ENCODE data around the gene ATP6V1C2.

DNA sequence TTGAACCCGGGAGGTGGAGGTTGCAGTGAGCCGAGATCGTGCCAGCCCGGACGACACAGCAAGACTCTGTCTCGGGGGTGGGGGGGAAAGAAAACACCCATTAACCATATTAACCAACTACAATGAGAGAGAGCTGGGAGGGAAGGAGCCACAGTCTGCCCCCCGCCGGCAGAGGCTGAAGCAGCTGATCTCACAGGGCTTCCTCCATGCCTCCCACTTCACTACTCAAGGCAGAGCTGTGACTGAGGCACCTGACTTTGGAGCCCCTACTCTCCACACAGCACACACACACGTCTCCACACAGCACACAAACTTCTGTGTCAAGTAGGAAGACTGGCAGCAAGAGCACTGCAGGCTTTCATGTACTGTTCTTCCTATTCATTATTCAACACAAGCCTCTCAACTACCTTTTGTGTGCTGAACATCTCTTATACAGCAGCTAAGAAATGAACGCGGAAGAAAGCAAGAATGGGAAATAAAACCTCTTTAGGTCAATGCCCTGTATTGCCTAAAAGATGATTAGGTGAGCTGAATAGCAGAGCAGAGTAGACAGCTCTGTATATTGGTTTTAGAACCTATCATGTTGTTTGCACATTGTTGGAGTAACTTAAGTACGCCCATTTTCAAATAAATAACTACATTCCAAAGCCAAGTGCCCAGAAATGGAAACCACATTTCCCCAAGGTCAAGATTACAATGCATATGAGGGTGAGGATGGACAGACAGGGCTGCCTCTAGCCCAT lies 65.0 kb downstream of the ATP6V1C2 start:
- TF ChIP-seq, protein P1, sequence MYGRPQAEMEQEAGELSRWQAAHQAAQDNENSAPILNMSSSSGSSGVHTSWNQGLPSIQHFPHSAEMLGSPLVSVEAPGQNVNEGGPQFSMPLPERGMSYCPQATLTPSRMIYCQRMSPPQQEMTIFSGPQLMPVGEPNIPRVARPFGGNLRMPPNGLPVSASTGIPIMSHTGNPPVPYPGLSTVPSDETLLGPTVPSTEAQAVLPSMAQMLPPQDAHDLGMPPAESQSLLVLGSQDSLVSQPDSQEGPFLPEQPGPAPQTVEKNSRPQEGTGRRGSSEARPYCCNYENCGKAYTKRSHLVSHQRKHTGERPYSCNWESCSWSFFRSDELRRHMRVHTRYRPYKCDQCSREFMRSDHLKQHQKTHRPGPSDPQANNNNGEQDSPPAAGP (tag by site-specific recombination; IDR thresholded peaks at IDR 0.05), result no peak
- TF ChIP-seq MZF1 (tag by site-specific recombination; IDR thresholded peaks at IDR 0.05; ENCODE audit: borderline replicate concordance), result no peak
- TF ChIP-seq ZNF433 (tag by site-specific recombination; IDR thresholded peaks at IDR 0.05; ENCODE audit: low read depth), result no peak
- TF ChIP-seq, protein P2, sequence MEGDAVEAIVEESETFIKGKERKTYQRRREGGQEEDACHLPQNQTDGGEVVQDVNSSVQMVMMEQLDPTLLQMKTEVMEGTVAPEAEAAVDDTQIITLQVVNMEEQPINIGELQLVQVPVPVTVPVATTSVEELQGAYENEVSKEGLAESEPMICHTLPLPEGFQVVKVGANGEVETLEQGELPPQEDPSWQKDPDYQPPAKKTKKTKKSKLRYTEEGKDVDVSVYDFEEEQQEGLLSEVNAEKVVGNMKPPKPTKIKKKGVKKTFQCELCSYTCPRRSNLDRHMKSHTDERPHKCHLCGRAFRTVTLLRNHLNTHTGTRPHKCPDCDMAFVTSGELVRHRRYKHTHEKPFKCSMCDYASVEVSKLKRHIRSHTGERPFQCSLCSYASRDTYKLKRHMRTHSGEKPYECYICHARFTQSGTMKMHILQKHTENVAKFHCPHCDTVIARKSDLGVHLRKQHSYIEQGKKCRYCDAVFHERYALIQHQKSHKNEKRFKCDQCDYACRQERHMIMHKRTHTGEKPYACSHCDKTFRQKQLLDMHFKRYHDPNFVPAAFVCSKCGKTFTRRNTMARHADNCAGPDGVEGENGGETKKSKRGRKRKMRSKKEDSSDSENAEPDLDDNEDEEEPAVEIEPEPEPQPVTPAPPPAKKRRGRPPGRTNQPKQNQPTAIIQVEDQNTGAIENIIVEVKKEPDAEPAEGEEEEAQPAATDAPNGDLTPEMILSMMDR (tag by site-specific recombination; IDR thresholded peaks at IDR 0.05), result no peak
- TF ChIP-seq ZNF23 (tag by site-specific recombination; IDR thresholded peaks at IDR 0.05; ENCODE audit: borderline replicate concordance), result no peak
- no peak for TF ChIP-seq ZEB2 (tag by site-specific recombination; IDR thresholded peaks at IDR 0.05)
- no peak for TF ChIP-seq KLF7 (tag by site-specific recombination; IDR thresholded peaks at IDR 0.05; ENCODE audit: borderline replicate concordance)
- TF ChIP-seq KLF8 (tag by site-specific recombination; IDR thresholded peaks at IDR 0.05), result no peak
- TF ChIP-seq ZNF223 (tag by site-specific recombination; IDR thresholded peaks at IDR 0.05), result no peak
- TF ChIP-seq SP2 (tag by site-specific recombination; IDR thresholded peaks at IDR 0.05), result no peak
- TF ChIP-seq, protein P3, sequence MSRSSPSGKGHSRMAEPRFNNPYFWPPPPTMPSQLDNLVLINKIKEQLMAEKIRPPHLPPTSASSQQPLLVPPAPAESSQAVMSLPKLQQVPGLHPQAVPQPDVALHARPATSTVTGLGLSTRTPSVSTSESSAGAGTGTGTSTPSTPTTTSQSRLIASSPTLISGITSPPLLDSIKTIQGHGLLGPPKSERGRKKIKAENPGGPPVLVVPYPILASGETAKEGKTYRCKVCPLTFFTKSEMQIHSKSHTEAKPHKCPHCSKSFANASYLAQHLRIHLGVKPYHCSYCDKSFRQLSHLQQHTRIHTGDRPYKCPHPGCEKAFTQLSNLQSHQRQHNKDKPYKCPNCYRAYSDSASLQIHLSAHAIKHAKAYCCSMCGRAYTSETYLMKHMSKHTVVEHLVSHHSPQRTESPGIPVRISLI (tag by site-specific recombination; IDR thresholded peaks at IDR 0.05), result no peak
- no peak for TF ChIP-seq ZNF768 (tag by site-specific recombination; IDR thresholded peaks at IDR 0.05)
- TF ChIP-seq, protein P4, sequence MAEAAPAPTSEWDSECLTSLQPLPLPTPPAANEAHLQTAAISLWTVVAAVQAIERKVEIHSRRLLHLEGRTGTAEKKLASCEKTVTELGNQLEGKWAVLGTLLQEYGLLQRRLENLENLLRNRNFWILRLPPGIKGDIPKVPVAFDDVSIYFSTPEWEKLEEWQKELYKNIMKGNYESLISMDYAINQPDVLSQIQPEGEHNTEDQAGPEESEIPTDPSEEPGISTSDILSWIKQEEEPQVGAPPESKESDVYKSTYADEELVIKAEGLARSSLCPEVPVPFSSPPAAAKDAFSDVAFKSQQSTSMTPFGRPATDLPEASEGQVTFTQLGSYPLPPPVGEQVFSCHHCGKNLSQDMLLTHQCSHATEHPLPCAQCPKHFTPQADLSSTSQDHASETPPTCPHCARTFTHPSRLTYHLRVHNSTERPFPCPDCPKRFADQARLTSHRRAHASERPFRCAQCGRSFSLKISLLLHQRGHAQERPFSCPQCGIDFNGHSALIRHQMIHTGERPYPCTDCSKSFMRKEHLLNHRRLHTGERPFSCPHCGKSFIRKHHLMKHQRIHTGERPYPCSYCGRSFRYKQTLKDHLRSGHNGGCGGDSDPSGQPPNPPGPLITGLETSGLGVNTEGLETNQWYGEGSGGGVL (tag by site-specific recombination; IDR thresholded peaks at IDR 0.05), result no peak

All from HEK293 (cell line).